Measurements from ENCODE around the gene CT45A8. TPM values are rescaled to one million over a fixed set of nuclear protein-coding genes. Genes with fewer than 3 reads are reported as not detected.

CT45A8 gene
- total and polyA plus RNA-seq, 9 of the 15 experiments (the other 6 are each of a cell fraction or from before 2014, with no cell fraction given) = 6.5 to 27.7 (median 9.6) TPM; not detected in 4

- TF ChIP-seq EP300 (IDR thresholded peaks at IDR 0.05; ENCODE audit: low read length) (peak; percentile 58), YBX1 (IDR thresholded peaks at IDR 0.05) (no peak), CHCHD3 (CRISPR knock-in tag; IDR thresholded peaks at IDR 0.05) (no peak), ZSCAN29 (IDR thresholded peaks at IDR 0.05) (no peak), EGR1 (conservative IDR thresholded peaks at IDR 0.05) (peak; percentile 13; the same call in 1 of the 2 replicates), E2F3 (CRISPR knock-in tag; IDR thresholded peaks at IDR 0.05) (0 out of 2 replicates have a peak, but pooled peaks have one; percentile 44), DIDO1 (tag; IDR thresholded peaks at IDR 0.05; ENCODE audit: low read depth) (no peak), NUFIP1 (IDR thresholded peaks at IDR 0.05; ENCODE audit: partially characterized antibody) (no peak), ZNF23 (CRISPR knock-in tag; IDR thresholded peaks at IDR 0.05) (no peak), BRF1 (IDR thresholded peaks at IDR 0.05; ENCODE audit: borderline replicate concordance, extremely low read depth, insufficient read length) (no peak), ZNF445 (CRISPR knock-in tag; IDR thresholded peaks at IDR 0.05; ENCODE audit: low read depth) (no peak), ZNF668 (CRISPR knock-in tag; IDR thresholded peaks at IDR 0.05) (no peak), IFI16 (CRISPR knock-in tag; IDR thresholded peaks at IDR 0.05) (no peak), ZKSCAN3 (CRISPR knock-in tag; IDR thresholded peaks at IDR 0.05) (no peak), ZFP30 (CRISPR knock-in tag; IDR thresholded peaks at IDR 0.05; ENCODE audit: borderline replicate concordance) (no peak), RBM34 (IDR thresholded peaks at IDR 0.05; ENCODE audit: borderline replicate concordance, insufficient read depth, low read length) (no peak), SMAD2 (IDR thresholded peaks at IDR 0.05; ENCODE audit: low read depth, low read length) (no peak), SIRT6 (IDR thresholded peaks at IDR 0.05; ENCODE audit: low read depth, low read length) (no peak), SAFB2 (IDR thresholded peaks at IDR 0.05; ENCODE audit: borderline replicate concordance, low read depth, low read length, severe bottlenecking) (no peak)
- TF ChIP-seq, protein P1, sequence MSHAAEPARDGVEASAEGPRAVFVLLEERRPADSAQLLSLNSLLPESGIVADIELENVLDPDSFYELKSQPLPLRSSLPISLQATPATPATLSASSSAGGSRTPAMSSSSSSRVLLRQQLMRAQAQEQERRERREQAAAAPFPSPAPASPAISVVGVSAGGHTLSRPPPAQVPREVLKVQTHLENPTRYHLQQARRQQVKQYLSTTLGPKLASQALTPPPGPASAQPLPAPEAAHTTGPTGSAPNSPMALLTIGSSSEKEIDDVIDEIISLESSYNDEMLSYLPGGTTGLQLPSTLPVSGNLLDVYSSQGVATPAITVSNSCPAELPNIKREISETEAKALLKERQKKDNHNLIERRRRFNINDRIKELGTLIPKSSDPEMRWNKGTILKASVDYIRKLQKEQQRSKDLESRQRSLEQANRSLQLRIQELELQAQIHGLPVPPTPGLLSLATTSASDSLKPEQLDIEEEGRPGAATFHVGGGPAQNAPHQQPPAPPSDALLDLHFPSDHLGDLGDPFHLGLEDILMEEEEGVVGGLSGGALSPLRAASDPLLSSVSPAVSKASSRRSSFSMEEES (CRISPR knock-in tag; IDR thresholded peaks at IDR 0.05) = no peak
- TF ChIP-seq, protein P2, sequence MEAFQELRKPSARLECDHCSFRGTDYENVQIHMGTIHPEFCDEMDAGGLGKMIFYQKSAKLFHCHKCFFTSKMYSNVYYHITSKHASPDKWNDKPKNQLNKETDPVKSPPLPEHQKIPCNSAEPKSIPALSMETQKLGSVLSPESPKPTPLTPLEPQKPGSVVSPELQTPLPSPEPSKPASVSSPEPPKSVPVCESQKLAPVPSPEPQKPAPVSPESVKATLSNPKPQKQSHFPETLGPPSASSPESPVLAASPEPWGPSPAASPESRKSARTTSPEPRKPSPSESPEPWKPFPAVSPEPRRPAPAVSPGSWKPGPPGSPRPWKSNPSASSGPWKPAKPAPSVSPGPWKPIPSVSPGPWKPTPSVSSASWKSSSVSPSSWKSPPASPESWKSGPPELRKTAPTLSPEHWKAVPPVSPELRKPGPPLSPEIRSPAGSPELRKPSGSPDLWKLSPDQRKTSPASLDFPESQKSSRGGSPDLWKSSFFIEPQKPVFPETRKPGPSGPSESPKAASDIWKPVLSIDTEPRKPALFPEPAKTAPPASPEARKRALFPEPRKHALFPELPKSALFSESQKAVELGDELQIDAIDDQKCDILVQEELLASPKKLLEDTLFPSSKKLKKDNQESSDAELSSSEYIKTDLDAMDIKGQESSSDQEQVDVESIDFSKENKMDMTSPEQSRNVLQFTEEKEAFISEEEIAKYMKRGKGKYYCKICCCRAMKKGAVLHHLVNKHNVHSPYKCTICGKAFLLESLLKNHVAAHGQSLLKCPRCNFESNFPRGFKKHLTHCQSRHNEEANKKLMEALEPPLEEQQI (IDR thresholded peaks at IDR 0.05) = 0 out of 2 replicates have a peak, but pooled peaks have one; percentile 30
- TF ChIP-seq, protein P3, sequence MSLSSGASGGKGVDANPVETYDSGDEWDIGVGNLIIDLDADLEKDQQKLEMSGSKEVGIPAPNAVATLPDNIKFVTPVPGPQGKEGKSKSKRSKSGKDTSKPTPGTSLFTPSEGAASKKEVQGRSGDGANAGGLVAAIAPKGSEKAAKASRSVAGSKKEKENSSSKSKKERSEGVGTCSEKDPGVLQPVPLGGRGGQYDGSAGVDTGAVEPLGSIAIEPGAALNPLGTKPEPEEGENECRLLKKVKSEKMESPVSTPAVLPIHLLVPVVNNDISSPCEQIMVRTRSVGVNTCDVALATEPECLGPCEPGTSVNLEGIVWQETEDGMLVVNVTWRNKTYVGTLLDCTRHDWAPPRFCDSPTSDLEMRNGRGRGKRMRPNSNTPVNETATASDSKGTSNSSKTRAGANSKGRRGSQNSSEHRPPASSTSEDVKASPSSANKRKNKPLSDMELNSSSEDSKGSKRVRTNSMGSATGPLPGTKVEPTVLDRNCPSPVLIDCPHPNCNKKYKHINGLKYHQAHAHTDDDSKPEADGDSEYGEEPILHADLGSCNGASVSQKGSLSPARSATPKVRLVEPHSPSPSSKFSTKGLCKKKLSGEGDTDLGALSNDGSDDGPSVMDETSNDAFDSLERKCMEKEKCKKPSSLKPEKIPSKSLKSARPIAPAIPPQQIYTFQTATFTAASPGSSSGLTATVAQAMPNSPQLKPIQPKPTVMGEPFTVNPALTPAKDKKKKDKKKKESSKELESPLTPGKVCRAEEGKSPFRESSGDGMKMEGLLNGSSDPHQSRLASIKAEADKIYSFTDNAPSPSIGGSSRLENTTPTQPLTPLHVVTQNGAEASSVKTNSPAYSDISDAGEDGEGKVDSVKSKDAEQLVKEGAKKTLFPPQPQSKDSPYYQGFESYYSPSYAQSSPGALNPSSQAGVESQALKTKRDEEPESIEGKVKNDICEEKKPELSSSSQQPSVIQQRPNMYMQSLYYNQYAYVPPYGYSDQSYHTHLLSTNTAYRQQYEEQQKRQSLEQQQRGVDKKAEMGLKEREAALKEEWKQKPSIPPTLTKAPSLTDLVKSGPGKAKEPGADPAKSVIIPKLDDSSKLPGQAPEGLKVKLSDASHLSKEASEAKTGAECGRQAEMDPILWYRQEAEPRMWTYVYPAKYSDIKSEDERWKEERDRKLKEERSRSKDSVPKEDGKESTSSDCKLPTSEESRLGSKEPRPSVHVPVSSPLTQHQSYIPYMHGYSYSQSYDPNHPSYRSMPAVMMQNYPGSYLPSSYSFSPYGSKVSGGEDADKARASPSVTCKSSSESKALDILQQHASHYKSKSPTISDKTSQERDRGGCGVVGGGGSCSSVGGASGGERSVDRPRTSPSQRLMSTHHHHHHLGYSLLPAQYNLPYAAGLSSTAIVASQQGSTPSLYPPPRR (CRISPR knock-in tag; IDR thresholded peaks at IDR 0.05; ENCODE audit: borderline replicate concordance) = 0 out of 2 replicates have a peak, but pooled peaks have one; percentile 36
These were observed 39.0 kb upstream of the CT45A8 start, which contains the start of the genes CT45A10 and SAGE1 (continued) for GRCh38 chrX:135893294-135893817.
